Trophoblast cell (in vitro differentiated cells and primary cell): ENCODE measurements around the gene MSH5.

Experiments used
- DNase-seq, 2 donors: peaks; one replicate each; pipeline ENCODE4 v3.0.0-alpha.2; 2016
- H2AFZ ChIP-seq: 2 replicates; pipeline ENCODE4 v1.6.1; 2013; ENCODE audit warnings: low read length, moderate library complexity, mild to moderate bottlenecking; ENCODE audit not compliant: insufficient read depth, poor library complexity
- H2AK5ac ChIP-seq: 2 replicates; pipeline ENCODE4 v1.6.1; 2013; ENCODE audit warnings: mild to moderate bottlenecking, low read length
- H2BK120ac ChIP-seq: 2 replicates; pipeline ENCODE4 v1.6.1; 2013; ENCODE audit warnings: low read length, mild to moderate bottlenecking, moderate library complexity; ENCODE audit not compliant: insufficient read depth, poor library complexity
- H2BK12ac ChIP-seq: 2 replicates; pipeline ENCODE4 v1.6.1; 2013; ENCODE audit warnings: mild to moderate bottlenecking, low read length, moderate library complexity
- H2BK5ac ChIP-seq: 2 replicates; pipeline ENCODE4 v1.6.1; 2013; ENCODE audit warnings: low read length, low read depth, moderate library complexity, mild to moderate bottlenecking; ENCODE audit not compliant: poor library complexity
- H3K14ac ChIP-seq: 2 replicates; pipeline ENCODE4 v1.6.1; 2013; ENCODE audit warnings: mild to moderate bottlenecking, low read length
- H3K18ac ChIP-seq: 2 replicates; pipeline ENCODE4 v1.6.1; 2013; ENCODE audit warnings: mild to moderate bottlenecking, low read length
- H3K23ac ChIP-seq: 2 replicates; pipeline ENCODE4 v1.6.1; 2013; ENCODE audit warnings: low read length
- H3K27ac ChIP-seq: 2 replicates; pipeline ENCODE4 v1.5.1; 2013; ENCODE audit warnings: low read depth, mild to moderate bottlenecking, inconsistent platforms, low read length, moderate library complexity
- H3K27me3 ChIP-seq: 2 replicates; pipeline ENCODE4 v1.6.1; 2013; ENCODE audit warnings: inconsistent platforms, mild to moderate bottlenecking, low read length, moderate library complexity; ENCODE audit not compliant: insufficient read depth
- H3K36me3 ChIP-seq, 2 experiments: 1 replicate in 1 of 2; 2 replicates in 1 of 2; pipeline ENCODE4 v1.6.1; 2013; ENCODE audit warnings: low read length in 2 of 2, mild to moderate bottlenecking in 2 of 2, moderate library complexity in 1 of 2; ENCODE audit not compliant: insufficient read depth in 2 of 2, control insufficient read depth in 1 of 2
- H3K4ac ChIP-seq: 2 replicates; pipeline ENCODE4 v1.6.1; 2013; ENCODE audit warnings: low read depth, mild to moderate bottlenecking, low read length, moderate library complexity
- H3K4me1 ChIP-seq, 2 experiments: 1 replicate in 1 of 2; 2 replicates in 1 of 2; pipeline ENCODE4 v1.6.1; 2013; ENCODE audit warnings: low read length in 2 of 2, mild to moderate bottlenecking in 2 of 2, moderate library complexity in 1 of 2; ENCODE audit not compliant: insufficient read depth in 2 of 2, control insufficient read depth in 1 of 2
- H3K4me2 ChIP-seq: 2 replicates; pipeline ENCODE4 v1.6.1; 2013; ENCODE audit warnings: inconsistent platforms, mild to moderate bottlenecking, low read length, moderate library complexity
- H3K4me3 ChIP-seq: 2 replicates; pipeline ENCODE4 v1.5.1; 2013; ENCODE audit warnings: mild to moderate bottlenecking, low read depth, low read length, inconsistent platforms
- H3K79me1 ChIP-seq: one replicate; pipeline ENCODE4 v1.6.1; 2013; ENCODE audit warnings: low read length
- H3K79me2 ChIP-seq: 2 replicates; pipeline ENCODE4 v1.6.1; 2013; ENCODE audit warnings: low read length, mild to moderate bottlenecking; ENCODE audit not compliant: control insufficient read depth, insufficient read depth, poor library complexity
- H3K9ac ChIP-seq: 2 replicates; pipeline ENCODE4 v1.6.1; 2013; ENCODE audit warnings: mild to moderate bottlenecking, low read length
- H3K9me3 ChIP-seq: 2 replicates; pipeline ENCODE4 v1.6.1; 2013; ENCODE audit warnings: low read depth, mild to moderate bottlenecking, control low read depth, inconsistent platforms, low read length; ENCODE audit not compliant: insufficient read depth
- H4K12ac ChIP-seq: 2 replicates; pipeline ENCODE4 v1.6.1; 2013; ENCODE audit warnings: low read depth, mild to moderate bottlenecking, low read length, moderate library complexity
- H4K8ac ChIP-seq: 2 replicates; pipeline ENCODE4 v1.6.1; 2013; ENCODE audit warnings: low read depth, mild to moderate bottlenecking, low read length, moderate library complexity
- H4K91ac ChIP-seq: one replicate; pipeline ENCODE4 v1.6.1; 2013; ENCODE audit warnings: low read depth, mild to moderate bottlenecking, low read length, moderate library complexity
- WGBS: extraction: QIAGEN DNeasy Blood & Tissue Kit; methylation state at CpG from one replicate; pipeline ENCODE4 v1.1.7; 2013; ENCODE audit warnings: missing lambda C conversion rate; ENCODE audit not compliant: insufficient read length, insufficient coverage; ENCODE audit errors: extremely low coverage; 5-methylcytosine and 5-hydroxymethylcytosine counted together

MSH5 gene

GRCh38 chr6:31752739-31753319 lies 13.0 kb downstream of the MSH5 start:
- no peak overlapping the region for H3K4me2 ChIP-seq
- H2BK5ac ChIP-seq: no peak overlapping the region
- H3K23ac ChIP-seq: no peak overlapping the region
- no peak overlapping the region for H3K4me3 ChIP-seq
- no peak overlapping the region for H2AK5ac ChIP-seq
- DNase-seq: no peak
- H3K79me2 ChIP-seq: no peaks in the 10 kb centered on the region
- H3K4ac ChIP-seq: no peak overlapping the region
- H3K14ac ChIP-seq: no peak overlapping the region
- H2BK120ac ChIP-seq: no peak overlapping the region
- peaks cover 0 to 2% of the 10 kb centered on the region in 2 experiments for H3K4me1 ChIP-seq
- H2AFZ ChIP-seq: no peak overlapping the region
- WGBS: no CpG with 5 or more reads among the region's 8 CpGs
- H3K9ac ChIP-seq: no peak overlapping the region
- H3K36me3 ChIP-seq: peaks cover 0 to 2% of the 10 kb centered on the region in 2 experiments
- H4K91ac ChIP-seq: no peak overlapping the region
- H3K27ac ChIP-seq: no peak overlapping the region
- H3K9me3 ChIP-seq: no peaks in the 10 kb centered on the region
- H3K79me1 ChIP-seq: no peaks in the 10 kb centered on the region
- no peaks in the 10 kb centered on the region for H3K27me3 ChIP-seq
- H2BK12ac ChIP-seq: no peak overlapping the region
- no peak overlapping the region for H4K8ac ChIP-seq
- H4K12ac ChIP-seq: no peak overlapping the region
- H3K18ac ChIP-seq: no peak overlapping the region

GRCh38 chr6:31758281-31758680 lies 18.5 kb downstream of the MSH5 start:
- H3K9me3 ChIP-seq: peaks cover 2% of the 10 kb centered on the region
- H3K27me3 ChIP-seq: no peaks in the 10 kb centered on the region
- H3K4me2 ChIP-seq: no peak overlapping the region
- H3K27ac ChIP-seq: no peak overlapping the region
- no peak overlapping the region for H3K4me3 ChIP-seq
- H3K4ac ChIP-seq: no peak overlapping the region
- peaks cover 2% of the 10 kb centered on the region for H3K79me1 ChIP-seq
- no peak overlapping the region for H3K9ac ChIP-seq
- H2BK12ac ChIP-seq: no peak overlapping the region
- H3K4me1 ChIP-seq: peaks cover 2 to 5% of the 10 kb centered on the region in 2 experiments
- no peak overlapping the region for H4K12ac ChIP-seq
- no CpG with 5 or more reads among the region's 2 CpGs for WGBS
- H2BK5ac ChIP-seq: no peak overlapping the region
- H3K36me3 ChIP-seq: peaks cover 0 to 3% of the 10 kb centered on the region in 2 experiments
- H3K18ac ChIP-seq: no peak overlapping the region
- no peaks in the 10 kb centered on the region for H3K79me2 ChIP-seq
- H2AK5ac ChIP-seq: no peak overlapping the region
- H4K91ac ChIP-seq: no peak overlapping the region
- no peak overlapping the region for H3K14ac ChIP-seq
- H2BK120ac ChIP-seq: no peak overlapping the region
- no peak overlapping the region for H4K8ac ChIP-seq
- H3K23ac ChIP-seq: no peak overlapping the region
- no peak for DNase-seq
- H2AFZ ChIP-seq: no peak overlapping the region

- Histone ChIP-seq H4K91ac (no peak overlapping the region), H3K14ac (no peak overlapping the region), H3K36me3 (peaks cover 0 to 3% of the 10 kb centered on the region in 2 experiments), H4K12ac (no peak overlapping the region), H3K9ac (no peak overlapping the region), H3K23ac (no peak overlapping the region), H3K4ac (no peak overlapping the region), H3K79me1 (peaks cover 4% of the 10 kb centered on the region), H3K4me3 (no peak overlapping the region), H3K4me1 (peaks cover 7 to 8% of the 10 kb centered on the region in 2 experiments), H3K27me3 (no peaks in the 10 kb centered on the region), H3K18ac (no peak overlapping the region), H2AK5ac (no peak overlapping the region), H4K8ac (no peak overlapping the region), H3K4me2 (no peak overlapping the region), H2BK5ac (no peak overlapping the region), H2BK120ac (no peak overlapping the region), H3K27ac (no peak overlapping the region), H2BK12ac (no peak overlapping the region), H3K79me2 (no peaks in the 10 kb centered on the region), H3K9me3 (peaks cover 2% of the 10 kb centered on the region), H2AFZ (no peak overlapping the region)
- no peak for DNase-seq
- no CpG with 5 or more reads among the region's 5 CpGs for WGBS
Observed at GRCh38 chr6:31760790-31761189, 21.0 kb downstream of the MSH5 start.

- H2BK120ac ChIP-seq: no peak overlapping the region
- H3K4ac ChIP-seq: no peak overlapping the region
- H4K91ac ChIP-seq: no peak overlapping the region
- no peak overlapping the region for H4K12ac ChIP-seq
- H3K36me3 ChIP-seq: peaks cover 0 to 3% of the 10 kb centered on the region in 2 experiments
- no peak overlapping the region for H3K27ac ChIP-seq
- no CpG with 5 or more reads among the region's 8 CpGs for WGBS
- peaks cover 7 to 11% of the 10 kb centered on the region in 2 experiments for H3K4me1 ChIP-seq
- peaks cover 2% of the 10 kb centered on the region for H3K9me3 ChIP-seq
- no peak overlapping the region for H2BK12ac ChIP-seq
- no peak overlapping the region for H2AK5ac ChIP-seq
- H2BK5ac ChIP-seq: no peak overlapping the region
- H3K79me2 ChIP-seq: no peaks in the 10 kb centered on the region
- H4K8ac ChIP-seq: no peak overlapping the region
- H3K9ac ChIP-seq: no peak overlapping the region
- no peak overlapping the region for H2AFZ ChIP-seq
- no peak for DNase-seq
- H3K4me3 ChIP-seq: no peak overlapping the region
- no peak overlapping the region for H3K23ac ChIP-seq
- no peaks in the 10 kb centered on the region for H3K27me3 ChIP-seq
- H3K79me1 ChIP-seq: peaks cover 4% of the 10 kb centered on the region
- no peak overlapping the region for H3K14ac ChIP-seq
- no peak overlapping the region for H3K18ac ChIP-seq
- no peak overlapping the region for H3K4me2 ChIP-seq
Observed at GRCh38 chr6:31761343-31761742, 21.5 kb downstream of the MSH5 start.
